ENCODE results near the gene PIK3AP1.
"Not testable (repeated sequence)": the region's sequence is repeated elsewhere in the genome, so short reads cannot be mapped to it uniquely, and the experiment has no call there.

Gene PIK3AP1

GRCh38 chr10:96681524-96681923, 38.8 kb downstream of the PIK3AP1 start:
- H3K9me3 ChIP-seq (replicated peaks; ENCODE audit: low read length) = no peaks in the 10 kb centered on the region
- no peaks in the 10 kb centered on the region for H3K27me3 ChIP-seq (ENCODE audit: control insufficient read depth, insufficient read depth, low read length)

GRCh38 chr10:96680463-96680862, 39.9 kb downstream of the PIK3AP1 start:
- not testable (repeated sequence) for H3K4me2 ChIP-seq (ENCODE audit: low read length); H3K4me1 ChIP-seq (ENCODE audit: control insufficient read depth, insufficient read depth, low read length); H3K9ac ChIP-seq (ENCODE audit: low read depth, low read length); H3K36me3 ChIP-seq (ENCODE audit: insufficient read depth, low read length); H3K4me3 ChIP-seq (ENCODE audit: low read length); H3K9me3 ChIP-seq (replicated peaks; ENCODE audit: low read length); H3K27me3 ChIP-seq (ENCODE audit: control insufficient read depth, insufficient read depth, low read length)

More at GRCh38 chr10:96681524-96681923, 38.8 kb downstream of the PIK3AP1 start:
- no peaks in the 10 kb centered on the region for H3K36me3 ChIP-seq (ENCODE audit: insufficient read depth, low read length)
- H3K4me1 ChIP-seq (ENCODE audit: control insufficient read depth, insufficient read depth, low read length) = peaks cover 9% of the 10 kb centered on the region
- H3K9ac ChIP-seq (ENCODE audit: low read depth, low read length) = no peak overlapping the region
- H3K4me3 ChIP-seq (ENCODE audit: low read length) = no peak overlapping the region
- H3K4me2 ChIP-seq (ENCODE audit: low read length) = no peak overlapping the region

- Histone ChIP-seq H3K4me1 (ENCODE audit: control insufficient read depth, insufficient read depth, low read length) (peaks cover 9% of the 10 kb centered on the region), H3K4me3 (ENCODE audit: low read length) (no peak overlapping the region), H3K9ac (ENCODE audit: low read depth, low read length) (no peak overlapping the region), H3K27me3 (ENCODE audit: control insufficient read depth, insufficient read depth, low read length) (no peaks in the 10 kb centered on the region), H3K4me2 (ENCODE audit: low read length) (no peak overlapping the region), H3K9me3 (replicated peaks; ENCODE audit: low read length) (no peaks in the 10 kb centered on the region), H3K36me3 (ENCODE audit: insufficient read depth, low read length) (no peaks in the 10 kb centered on the region)
Observed at GRCh38 chr10:96678725-96679124, 41.6 kb downstream of the PIK3AP1 start.

- Histone ChIP-seq H3K36me3 (ENCODE audit: insufficient read depth, low read length) (no peaks in the 10 kb centered on the region), H3K9me3 (replicated peaks; ENCODE audit: low read length) (no peaks in the 10 kb centered on the region), H3K9ac (ENCODE audit: low read depth, low read length) (no peak overlapping the region), H3K27me3 (ENCODE audit: control insufficient read depth, insufficient read depth, low read length) (no peaks in the 10 kb centered on the region), H3K4me3 (ENCODE audit: low read length) (no peak overlapping the region), H3K4me1 (ENCODE audit: control insufficient read depth, insufficient read depth, low read length) (peaks cover 4% of the 10 kb centered on the region), H3K4me2 (ENCODE audit: low read length) (no peak overlapping the region)
Observed at GRCh38 chr10:96676272-96677112, 43.8 kb downstream of the PIK3AP1 start.

- Histone ChIP-seq H3K4me3 (ENCODE audit: low read length) (no peak overlapping the region), H3K4me1 (ENCODE audit: control insufficient read depth, insufficient read depth, low read length) (peaks cover 4% of the 10 kb centered on the region), H3K36me3 (ENCODE audit: insufficient read depth, low read length) (no peaks in the 10 kb centered on the region), H3K27me3 (ENCODE audit: control insufficient read depth, insufficient read depth, low read length) (no peaks in the 10 kb centered on the region), H3K4me2 (ENCODE audit: low read length) (no peak overlapping the region), H3K9me3 (replicated peaks; ENCODE audit: low read length) (no peaks in the 10 kb centered on the region), H3K9ac (ENCODE audit: low read depth, low read length) (no peak overlapping the region)
Observed at GRCh38 chr10:96675846-96676245, 44.5 kb downstream of the PIK3AP1 start.

- no peak overlapping the region for H3K9ac ChIP-seq (ENCODE audit: low read depth, low read length)
Observed at GRCh38 chr10:96673318-96674099, 46.8 kb downstream of the PIK3AP1 start.

GRCh38 chr10:96672481-96673175, 47.7 kb downstream of the PIK3AP1 start:
- H3K9ac ChIP-seq (ENCODE audit: low read depth, low read length) = no peak overlapping the region
- no peaks in the 10 kb centered on the region for H3K9me3 ChIP-seq (replicated peaks; ENCODE audit: low read length)
- no peak overlapping the region for H3K4me3 ChIP-seq (ENCODE audit: low read length)
- H3K4me2 ChIP-seq (ENCODE audit: low read length) = no peak overlapping the region
- no peaks in the 10 kb centered on the region for H3K27me3 ChIP-seq (ENCODE audit: control insufficient read depth, insufficient read depth, low read length)
- H3K4me1 ChIP-seq (ENCODE audit: control insufficient read depth, insufficient read depth, low read length) = peaks cover 4% of the 10 kb centered on the region
- no peaks in the 10 kb centered on the region for H3K36me3 ChIP-seq (ENCODE audit: insufficient read depth, low read length)

More at GRCh38 chr10:96673318-96674099, 46.8 kb downstream of the PIK3AP1 start:
- peak overlapping the region; percentile 67 for H3K4me2 ChIP-seq (ENCODE audit: low read length)
- H3K4me1 ChIP-seq (ENCODE audit: control insufficient read depth, insufficient read depth, low read length) = peaks cover 4% of the 10 kb centered on the region
- H3K27me3 ChIP-seq (ENCODE audit: control insufficient read depth, insufficient read depth, low read length) = no peaks in the 10 kb centered on the region
- H3K36me3 ChIP-seq (ENCODE audit: insufficient read depth, low read length) = no peaks in the 10 kb centered on the region
- H3K4me3 ChIP-seq (ENCODE audit: low read length) = no peak overlapping the region
- H3K9me3 ChIP-seq (replicated peaks; ENCODE audit: low read length) = no peaks in the 10 kb centered on the region

- H3K9ac ChIP-seq (ENCODE audit: low read depth, low read length) = no peak overlapping the region
- no peaks in the 10 kb centered on the region for H3K27me3 ChIP-seq (ENCODE audit: control insufficient read depth, insufficient read depth, low read length)
- H3K4me3 ChIP-seq (ENCODE audit: low read length) = no peak overlapping the region
- H3K4me1 ChIP-seq (ENCODE audit: control insufficient read depth, insufficient read depth, low read length) = peaks cover 4% of the 10 kb centered on the region
- H3K4me2 ChIP-seq (ENCODE audit: low read length) = no peak overlapping the region
- no peaks in the 10 kb centered on the region for H3K36me3 ChIP-seq (ENCODE audit: insufficient read depth, low read length)
- H3K9me3 ChIP-seq (replicated peaks; ENCODE audit: low read length) = no peaks in the 10 kb centered on the region
Observed at GRCh38 chr10:96671211-96671890, 49.0 kb downstream of the PIK3AP1 start.

- H3K36me3 ChIP-seq (ENCODE audit: insufficient read depth, low read length) = no peaks in the 10 kb centered on the region
- H3K4me1 ChIP-seq (ENCODE audit: control insufficient read depth, insufficient read depth, low read length) = peaks cover 4% of the 10 kb centered on the region
- H3K4me3 ChIP-seq (ENCODE audit: low read length) = no peak overlapping the region
- no peak overlapping the region for H3K4me2 ChIP-seq (ENCODE audit: low read length)
- no peaks in the 10 kb centered on the region for H3K9me3 ChIP-seq (replicated peaks; ENCODE audit: low read length)
- H3K9ac ChIP-seq (ENCODE audit: low read depth, low read length) = no peak overlapping the region
- no peaks in the 10 kb centered on the region for H3K27me3 ChIP-seq (ENCODE audit: control insufficient read depth, insufficient read depth, low read length)
Observed at GRCh38 chr10:96670786-96671185, 49.5 kb downstream of the PIK3AP1 start.

- Histone ChIP-seq H3K4me3 (ENCODE audit: low read length) (no peak overlapping the region), H3K4me2 (ENCODE audit: low read length) (no peak overlapping the region), H3K27me3 (ENCODE audit: control insufficient read depth, insufficient read depth, low read length) (no peaks in the 10 kb centered on the region), H3K4me1 (ENCODE audit: control insufficient read depth, insufficient read depth, low read length) (peaks cover 11% of the 10 kb centered on the region), H3K36me3 (ENCODE audit: insufficient read depth, low read length) (no peaks in the 10 kb centered on the region), H3K9me3 (replicated peaks; ENCODE audit: low read length) (no peaks in the 10 kb centered on the region), H3K9ac (ENCODE audit: low read depth, low read length) (no peak overlapping the region)
Observed at GRCh38 chr10:96667401-96667800, 52.9 kb downstream of the PIK3AP1 start.

- no peaks in the 10 kb centered on the region for H3K36me3 ChIP-seq (ENCODE audit: insufficient read depth, low read length)
- H3K4me3 ChIP-seq (ENCODE audit: low read length) = no peak overlapping the region
- no peaks in the 10 kb centered on the region for H3K9me3 ChIP-seq (replicated peaks; ENCODE audit: low read length)
- peaks cover 11% of the 10 kb centered on the region for H3K4me1 ChIP-seq (ENCODE audit: control insufficient read depth, insufficient read depth, low read length)
- no peak overlapping the region for H3K9ac ChIP-seq (ENCODE audit: low read depth, low read length)
- H3K4me2 ChIP-seq (ENCODE audit: low read length) = no peak overlapping the region
- no peaks in the 10 kb centered on the region for H3K27me3 ChIP-seq (ENCODE audit: control insufficient read depth, insufficient read depth, low read length)
Observed at GRCh38 chr10:96666741-96667140, 53.6 kb downstream of the PIK3AP1 start.

Measured in skeletal muscle satellite cell (primary cell).